Measurements from ENCODE around the gene ENAH.

DNA sequence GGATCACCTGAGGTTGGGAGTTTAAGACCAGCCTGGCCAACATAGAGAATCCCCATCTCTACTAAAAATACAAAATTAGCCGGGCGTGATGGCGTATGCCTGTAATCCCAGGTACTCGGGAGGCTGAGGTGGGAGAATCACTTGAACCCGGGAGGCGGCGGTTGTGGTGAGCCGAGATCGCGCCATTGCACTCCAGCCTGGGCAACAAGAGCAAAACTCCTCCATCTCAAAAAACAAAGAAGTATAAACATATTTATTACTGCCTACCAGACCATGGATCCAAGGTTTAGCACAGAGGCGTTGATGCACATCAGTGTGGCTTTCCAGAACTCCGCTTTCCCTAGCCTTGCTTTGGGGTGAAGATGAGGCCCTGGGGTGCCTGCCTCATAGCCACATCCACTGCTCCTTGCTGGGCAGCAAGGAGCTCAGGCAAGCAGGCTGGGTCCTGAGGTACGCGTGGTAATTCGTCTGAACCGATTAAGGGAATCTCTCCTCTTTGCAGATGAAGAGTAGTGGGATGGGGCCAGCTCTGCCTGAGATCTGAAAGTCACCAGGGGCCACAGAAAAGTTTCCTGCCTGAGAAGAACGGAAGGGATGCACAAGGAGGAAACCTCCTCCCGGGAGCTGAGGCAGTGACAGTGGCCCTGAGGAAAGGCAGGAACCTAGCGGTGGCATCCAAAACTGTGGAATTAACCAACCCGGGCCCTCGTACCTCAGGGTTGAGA is 172.8 kb downstream of the ENAH start:
- TF ChIP-seq, protein P1, sequence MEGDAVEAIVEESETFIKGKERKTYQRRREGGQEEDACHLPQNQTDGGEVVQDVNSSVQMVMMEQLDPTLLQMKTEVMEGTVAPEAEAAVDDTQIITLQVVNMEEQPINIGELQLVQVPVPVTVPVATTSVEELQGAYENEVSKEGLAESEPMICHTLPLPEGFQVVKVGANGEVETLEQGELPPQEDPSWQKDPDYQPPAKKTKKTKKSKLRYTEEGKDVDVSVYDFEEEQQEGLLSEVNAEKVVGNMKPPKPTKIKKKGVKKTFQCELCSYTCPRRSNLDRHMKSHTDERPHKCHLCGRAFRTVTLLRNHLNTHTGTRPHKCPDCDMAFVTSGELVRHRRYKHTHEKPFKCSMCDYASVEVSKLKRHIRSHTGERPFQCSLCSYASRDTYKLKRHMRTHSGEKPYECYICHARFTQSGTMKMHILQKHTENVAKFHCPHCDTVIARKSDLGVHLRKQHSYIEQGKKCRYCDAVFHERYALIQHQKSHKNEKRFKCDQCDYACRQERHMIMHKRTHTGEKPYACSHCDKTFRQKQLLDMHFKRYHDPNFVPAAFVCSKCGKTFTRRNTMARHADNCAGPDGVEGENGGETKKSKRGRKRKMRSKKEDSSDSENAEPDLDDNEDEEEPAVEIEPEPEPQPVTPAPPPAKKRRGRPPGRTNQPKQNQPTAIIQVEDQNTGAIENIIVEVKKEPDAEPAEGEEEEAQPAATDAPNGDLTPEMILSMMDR (IDR thresholded peaks at IDR 0.05; ENCODE audit: insufficient read depth, low read depth, low read length) = no peak
- TF ChIP-seq EZH2 (IDR thresholded peaks at IDR 0.05; ENCODE audit: insufficient read depth, low read length) = no peak
